ENCODE results near the gene MYO18A.
"Not testable (repeated sequence)": the region's sequence is repeated elsewhere in the genome, so short reads cannot be mapped to it uniquely, and the experiment has no call there.

MYO18A gene

DNA sequence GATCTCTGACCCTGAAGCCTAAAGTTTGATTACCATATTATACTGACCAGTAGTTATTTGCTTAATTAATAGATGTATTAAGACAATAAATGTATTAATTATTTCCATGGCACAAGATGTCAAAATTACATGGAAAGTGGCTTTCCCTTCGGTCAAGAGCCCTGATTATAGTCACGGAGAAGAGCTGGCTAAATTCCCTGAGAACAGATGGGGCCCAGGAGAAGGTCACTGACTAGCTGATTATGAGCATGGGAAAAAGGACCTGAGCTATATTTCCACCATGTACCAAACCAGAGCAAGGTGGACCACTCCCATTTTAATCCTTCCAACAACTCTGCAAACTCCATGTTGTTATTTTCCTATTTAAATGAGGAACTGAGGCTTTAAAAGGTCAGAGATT is 12.9 kb upstream of the MYO18A start:
- no peak for DNase-seq

DNA sequence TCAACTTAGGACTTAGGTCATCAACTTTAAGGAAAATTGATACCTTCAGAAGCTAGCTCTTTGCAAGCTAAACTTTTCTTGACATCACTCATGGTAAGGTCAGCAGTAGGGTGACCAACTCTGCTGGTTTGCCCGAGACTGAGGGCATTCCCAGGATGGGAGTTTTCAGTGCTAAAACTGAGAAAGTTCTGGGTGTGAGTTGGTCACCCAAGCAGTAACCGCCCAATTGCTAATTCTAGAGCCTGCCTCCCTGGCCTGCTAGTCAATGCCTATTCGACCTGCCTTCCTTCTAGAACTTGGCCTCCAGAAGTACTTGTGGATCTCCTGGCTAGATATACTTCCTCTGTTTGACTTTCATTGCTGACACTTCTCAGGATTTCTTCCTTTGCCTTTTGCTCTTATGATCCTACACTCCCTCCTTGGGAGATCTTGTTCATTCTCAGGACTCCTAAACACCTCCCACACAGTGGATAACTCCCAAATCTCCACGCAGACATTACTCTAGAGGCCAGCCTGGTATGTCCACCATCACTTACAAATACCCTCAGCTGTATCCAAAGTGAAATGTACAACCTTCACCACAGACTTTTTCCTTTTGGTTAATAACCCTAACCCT is 10.5 kb upstream of the MYO18A start:
- no peak for DNase-seq

DNA sequence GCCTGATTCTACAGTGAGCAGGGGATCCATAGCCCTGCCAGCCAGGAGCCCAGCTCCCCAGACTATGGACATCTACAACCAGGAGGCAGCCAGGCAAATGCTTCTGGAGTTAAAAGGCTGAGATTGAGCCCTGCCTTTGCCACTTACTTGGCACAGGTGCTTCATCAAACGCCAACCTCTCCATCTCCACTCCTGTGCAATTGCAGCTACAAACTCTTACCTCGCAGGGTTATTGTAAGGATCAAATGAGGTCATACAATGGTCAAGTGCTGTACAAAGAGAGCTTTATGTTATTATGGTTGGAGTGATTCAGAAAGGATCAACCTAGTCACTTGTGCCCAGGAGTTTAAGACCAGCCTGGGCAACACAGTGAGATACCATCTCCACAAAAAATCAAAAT is 9.8 kb upstream of the MYO18A start:
- DNase-seq = no peak

DNA sequence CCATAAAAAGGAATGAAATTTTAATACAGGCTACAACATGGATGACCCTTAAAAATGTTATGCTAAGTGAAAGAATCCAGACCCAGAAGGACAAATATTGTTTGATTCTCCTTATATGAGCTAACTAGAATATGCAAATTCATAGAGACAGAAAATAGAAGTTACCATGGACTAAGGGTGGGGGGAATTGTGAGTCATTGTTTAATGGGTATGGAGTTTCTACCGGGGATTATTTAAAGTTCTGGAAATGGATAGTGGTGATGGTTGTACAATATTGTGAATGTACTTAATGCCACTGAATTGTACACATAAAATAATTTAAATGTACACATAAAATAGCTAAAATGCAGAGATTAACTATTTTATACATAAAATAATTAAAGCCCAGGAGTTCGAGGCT is 9.2 kb upstream of the MYO18A start:
- DNase-seq = no peak

DNA sequence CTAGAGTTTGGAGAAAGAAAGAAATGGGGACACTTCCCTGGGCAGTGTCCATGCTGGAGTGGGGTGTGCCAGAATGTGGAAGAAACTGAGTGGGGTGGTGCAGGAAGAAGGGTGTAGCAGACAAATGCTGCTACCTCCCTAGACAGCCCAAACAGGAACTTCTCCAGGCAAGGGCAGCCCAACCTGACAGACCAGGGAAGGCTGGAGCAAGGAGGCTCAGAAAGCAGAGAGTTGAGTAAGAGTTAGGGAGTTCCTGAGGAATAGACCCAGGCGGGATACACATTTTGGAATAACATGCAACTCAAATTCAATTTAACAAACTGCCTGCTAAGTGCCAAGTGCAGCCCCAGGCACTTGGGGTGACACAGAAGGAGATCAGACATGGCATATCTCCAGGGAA is 1.0 kb upstream of the MYO18A start:
- DNase-seq = no peak

DNA sequence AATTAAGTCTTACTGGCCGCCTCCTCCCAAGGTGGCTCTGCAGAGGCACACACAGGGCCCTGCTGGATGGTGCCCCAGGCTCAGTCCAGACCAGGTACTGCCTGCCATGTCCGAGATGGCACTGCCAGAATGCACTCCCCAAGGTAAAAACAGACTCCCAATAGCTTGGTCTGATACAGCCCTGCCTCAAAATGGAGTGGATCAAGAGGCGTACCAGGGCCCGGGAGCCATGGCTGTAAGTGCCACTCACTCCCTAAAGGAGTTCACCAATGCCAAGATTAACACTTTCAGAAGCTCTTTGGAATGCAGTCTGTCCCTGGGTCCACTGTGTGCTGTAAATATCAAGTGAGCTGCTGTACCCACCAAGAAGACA is 576 bp upstream of the MYO18A start:
- DNase-seq = no peak

DNA sequence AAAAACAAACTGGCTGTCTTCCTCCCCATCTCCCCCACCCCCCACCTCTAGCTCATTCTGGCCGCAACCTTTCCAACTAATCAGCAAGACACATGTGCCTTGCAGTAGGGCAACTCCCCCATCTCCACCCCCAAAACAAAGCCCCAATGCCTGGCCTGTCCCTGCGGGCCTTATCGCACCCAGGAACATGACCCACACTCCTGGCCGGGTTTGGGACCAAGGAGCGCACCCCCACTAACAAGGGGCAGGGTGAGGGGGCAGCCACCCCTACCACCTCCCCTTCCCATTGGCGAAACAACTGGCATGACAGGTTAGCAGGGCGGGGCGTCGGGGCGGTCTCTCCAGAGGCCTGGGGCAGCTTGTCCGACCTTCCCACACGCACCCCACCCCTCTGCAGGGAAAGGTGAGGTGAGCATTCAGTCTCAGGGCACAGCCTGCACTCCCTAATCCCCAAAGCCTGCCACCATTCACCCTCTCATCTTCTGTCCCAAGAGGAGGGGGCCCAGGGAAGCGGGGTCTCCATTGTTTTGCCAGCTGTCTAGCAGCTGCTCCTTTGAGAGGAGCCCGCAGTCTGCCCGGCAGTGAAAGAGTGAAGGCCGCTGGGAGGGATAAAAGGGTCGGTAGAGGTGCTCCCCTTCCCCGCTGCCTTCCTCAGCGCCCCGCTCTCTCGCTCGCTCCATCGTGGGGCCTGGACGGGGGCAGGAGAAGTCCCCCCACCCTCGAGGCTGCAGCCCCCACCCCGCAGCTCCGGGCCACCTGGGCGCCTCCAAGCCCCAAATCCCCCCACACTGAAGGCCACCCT is 765 bp downstream of the MYO18A start:
- no peak for DNase-seq

DNA sequence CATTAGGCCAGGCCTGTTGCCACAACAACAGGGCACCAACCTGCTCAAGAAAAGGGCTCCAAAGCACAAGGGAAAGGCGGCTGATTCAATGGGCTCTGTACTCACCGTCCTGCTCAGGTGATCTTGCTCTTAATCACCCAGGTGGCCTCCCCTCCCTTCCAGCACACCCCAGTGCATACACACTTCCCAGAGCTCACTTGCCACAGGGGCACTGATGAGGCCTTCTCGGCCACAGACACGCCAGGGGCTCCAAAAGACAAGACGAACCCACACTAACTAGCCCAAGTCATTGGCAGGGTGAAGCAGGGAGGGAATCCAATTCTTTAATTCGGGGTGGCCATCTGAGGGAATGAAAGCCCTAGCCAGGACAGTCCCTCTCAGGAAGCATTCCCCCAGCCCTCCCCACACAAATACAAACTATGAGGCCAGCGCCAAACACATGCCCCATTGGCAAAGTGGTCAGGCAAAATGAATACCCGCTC is 1.4 kb downstream of the MYO18A start:
- DNase-seq = no peak

DNA sequence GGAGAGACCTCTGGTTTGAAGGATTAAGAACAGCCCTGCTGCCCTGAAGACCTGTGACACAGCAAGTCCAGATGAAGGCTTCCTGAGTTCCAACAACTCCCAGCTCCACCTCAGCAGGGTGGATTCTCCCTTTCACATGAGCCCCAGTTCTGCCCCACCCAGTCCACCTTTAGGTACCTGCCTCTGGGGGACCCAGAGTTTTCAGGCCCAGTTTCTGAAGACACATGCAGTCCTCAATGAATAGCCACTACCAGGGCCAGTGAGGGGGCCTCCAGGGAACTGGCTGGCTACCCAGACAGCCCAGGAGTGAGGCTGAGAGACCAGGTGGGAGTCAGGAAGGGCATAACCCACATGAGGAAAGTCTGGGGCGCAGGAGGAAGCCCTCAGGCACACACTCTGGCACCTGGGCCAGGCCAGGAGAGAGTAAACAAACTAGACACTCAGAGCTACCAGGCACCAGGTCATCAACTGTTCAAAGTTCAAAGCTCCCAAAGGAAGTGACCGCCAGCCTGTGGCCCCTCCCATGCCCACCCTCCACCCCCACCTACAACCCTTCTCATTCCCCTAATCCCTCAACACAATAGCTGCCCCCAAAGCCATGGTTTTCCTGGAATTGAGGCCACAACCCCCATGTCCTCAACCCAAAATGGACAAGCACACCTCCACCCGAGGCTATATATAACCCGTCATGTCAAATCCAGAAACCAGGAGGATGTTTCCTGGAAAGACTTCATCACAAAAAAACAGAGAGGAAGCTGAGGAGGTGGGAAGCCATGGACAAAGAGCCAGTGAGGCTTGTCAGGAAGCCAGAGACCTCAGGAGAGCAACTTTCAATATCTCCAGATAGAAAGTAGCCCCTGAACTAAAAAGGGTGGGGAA is 2.1 kb downstream of the MYO18A start:
- no peak for DNase-seq

DNA sequence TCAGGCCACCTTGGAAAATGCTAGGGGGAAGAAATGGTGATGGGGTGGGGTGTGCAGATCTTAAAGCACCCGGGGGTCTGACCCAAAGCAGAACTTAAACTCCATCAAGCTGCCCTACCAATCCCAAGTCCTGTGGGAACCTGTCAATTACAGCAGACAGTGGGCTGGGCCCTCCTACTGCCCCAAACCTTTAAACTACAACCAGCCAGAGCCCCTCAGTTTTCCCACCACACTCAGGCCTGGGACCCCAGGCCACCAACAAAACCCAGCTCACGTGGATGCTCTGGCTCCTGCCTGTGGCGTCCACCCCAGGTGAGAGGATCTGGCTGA is 2.7 kb downstream of the MYO18A start:
- no peak for DNase-seq

DNA sequence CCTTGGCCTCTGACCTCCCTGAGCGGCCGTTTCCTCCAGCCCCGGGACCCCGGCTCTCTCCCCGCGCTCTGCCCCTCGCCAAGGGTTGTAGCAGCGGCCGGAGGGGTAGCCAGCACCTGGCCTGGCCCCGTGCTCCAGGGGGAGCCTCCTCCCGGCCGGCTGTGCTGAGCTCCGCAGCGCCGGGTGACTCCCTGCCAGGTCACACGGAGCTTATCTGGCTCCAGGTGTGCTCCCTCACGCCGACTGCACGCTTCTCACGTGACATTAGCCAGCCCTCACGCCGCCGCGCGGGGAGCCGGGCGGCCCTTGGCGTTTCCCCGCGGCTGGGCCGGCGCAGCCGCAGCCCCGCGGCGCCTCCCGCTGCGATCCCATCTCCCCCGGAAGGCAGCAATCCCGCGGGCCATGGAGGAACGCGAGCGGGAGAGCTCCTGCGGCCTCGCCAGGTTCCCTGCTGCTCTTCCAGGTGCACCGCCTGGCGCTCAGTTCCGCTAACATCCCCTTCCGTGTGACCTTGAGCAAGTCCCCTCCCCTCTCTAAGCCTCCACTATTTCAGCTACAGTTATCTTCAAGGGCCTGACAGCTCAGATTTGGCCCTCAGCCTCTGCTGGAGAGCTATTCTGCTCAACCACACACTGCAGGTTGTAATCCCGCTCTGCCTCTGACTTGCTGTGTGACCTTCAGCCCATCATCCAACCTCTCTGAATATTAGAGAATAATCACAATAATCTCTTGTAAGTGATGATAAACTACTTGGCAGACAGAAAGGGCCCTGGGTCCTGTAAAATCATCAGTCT is 3.4 kb downstream of the MYO18A start:
- peak; percentile 33 to 41 for DNase-seq

DNA sequence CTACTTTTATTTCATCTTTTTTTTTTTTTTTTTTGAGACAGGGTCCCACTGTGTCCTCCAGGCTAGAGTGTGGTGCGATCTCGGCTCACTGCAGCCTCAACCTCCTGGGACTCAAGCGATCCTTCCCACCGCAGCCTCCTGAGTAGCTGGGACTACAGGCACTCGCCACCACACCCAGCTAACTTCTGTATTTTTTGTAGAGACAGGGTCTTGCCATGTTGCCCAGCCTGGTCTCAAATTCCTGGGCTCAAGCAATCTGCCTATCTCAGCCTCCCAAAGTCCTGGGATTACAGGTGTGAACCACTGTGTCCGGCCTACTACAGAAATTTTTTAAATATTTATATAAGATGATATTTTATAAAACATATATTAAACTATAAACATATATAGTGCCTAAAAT is 4.8 kb downstream of the MYO18A start:
- DNase-seq = no peak

DNA sequence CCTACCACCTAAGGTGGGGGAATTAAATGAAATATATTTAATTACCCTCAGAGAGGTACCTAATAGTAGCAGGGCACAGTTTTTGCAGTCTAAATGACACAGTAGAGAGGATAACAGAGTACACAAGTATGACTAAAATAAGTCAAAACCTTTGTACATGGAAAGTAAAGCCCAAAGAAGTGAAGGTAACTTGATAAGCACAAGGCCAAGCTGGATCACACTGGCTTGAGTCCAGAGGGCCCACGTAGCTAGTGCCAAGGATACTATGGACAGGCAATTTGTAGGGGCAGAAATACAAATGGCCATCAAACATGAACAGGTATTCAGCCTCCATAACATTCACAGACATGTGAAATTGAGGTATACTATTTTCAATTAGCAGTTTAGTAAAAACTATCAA is 7.6 kb downstream of the MYO18A start:
- DNase-seq = no peak

DNA sequence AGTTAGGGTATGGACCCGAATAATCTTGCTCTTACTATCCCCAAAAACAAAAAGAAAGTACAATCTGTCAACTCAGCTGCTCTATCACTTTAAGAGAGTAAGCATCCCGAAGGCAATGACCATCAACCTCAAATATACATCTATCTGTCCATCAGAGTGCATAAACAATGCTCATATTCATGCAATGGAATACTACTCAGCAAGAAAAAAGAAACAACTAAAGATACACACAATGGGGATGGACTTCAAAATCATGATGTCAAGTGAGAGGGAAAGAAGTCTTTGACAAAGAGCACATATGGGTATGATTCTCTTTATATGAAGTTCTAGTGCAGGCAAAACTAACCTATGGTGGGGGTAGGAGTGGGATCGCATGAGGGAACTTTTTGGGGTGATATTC is 9.5 kb downstream of the MYO18A start:
- no peak for DNase-seq

DNA sequence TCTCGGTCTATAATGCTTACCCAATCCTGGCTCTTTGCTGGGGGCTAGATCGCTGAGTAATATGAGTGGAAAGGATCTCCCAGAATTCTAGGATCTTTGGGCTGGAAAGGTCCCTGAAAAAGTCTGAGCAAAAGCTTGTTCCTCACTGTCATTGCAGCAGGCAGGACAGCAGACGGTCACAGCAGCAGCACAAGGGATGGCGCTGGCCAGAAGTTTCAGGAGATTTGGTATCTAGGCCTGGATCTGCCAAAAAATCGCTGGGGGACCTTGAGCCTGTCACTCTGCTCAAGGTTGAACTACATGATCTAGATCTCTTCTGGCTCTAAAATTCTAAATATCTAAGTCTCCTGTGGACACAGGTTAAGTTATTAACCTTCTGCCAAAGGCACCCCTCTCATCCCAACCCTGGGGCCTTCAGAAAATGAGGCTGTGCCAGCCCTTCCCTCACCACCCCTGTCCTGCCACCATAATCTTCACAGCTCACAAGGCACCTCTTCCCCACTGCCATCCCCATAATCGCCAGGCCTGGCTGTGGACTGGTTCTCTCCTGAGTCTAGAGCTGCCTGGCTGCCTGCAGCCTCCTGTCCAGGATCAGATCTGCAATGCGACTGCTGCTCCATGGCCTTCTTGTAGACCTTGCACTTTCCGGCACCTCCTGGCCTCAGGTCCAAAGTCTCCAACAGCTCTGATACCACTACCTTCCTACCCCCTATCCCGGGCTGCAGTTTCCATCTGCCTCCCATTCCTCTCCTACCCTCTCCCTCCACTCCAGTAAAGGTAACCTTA is 10.2 kb downstream of the MYO18A start:
- DNase-seq = no peak

DNA sequence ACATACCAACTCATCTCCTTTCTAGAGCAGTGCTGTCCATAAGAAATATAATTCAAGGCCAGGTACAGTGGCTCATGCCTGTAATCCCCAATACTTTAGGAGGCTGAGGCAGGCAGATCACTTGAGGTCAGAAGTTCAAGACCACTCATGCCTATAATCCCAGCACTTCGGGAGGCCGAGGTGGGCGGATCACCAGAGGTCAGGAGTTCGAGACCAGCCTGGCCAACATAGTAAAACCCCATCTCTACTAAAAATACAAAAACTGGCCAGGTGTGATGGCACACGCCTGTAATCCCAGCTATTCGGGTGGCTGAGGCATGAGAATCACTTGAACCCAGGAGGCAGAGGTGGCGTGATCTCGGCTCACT is 11.5 kb downstream of the MYO18A start:
- DNase-seq = not testable (repeated sequence)

DNA sequence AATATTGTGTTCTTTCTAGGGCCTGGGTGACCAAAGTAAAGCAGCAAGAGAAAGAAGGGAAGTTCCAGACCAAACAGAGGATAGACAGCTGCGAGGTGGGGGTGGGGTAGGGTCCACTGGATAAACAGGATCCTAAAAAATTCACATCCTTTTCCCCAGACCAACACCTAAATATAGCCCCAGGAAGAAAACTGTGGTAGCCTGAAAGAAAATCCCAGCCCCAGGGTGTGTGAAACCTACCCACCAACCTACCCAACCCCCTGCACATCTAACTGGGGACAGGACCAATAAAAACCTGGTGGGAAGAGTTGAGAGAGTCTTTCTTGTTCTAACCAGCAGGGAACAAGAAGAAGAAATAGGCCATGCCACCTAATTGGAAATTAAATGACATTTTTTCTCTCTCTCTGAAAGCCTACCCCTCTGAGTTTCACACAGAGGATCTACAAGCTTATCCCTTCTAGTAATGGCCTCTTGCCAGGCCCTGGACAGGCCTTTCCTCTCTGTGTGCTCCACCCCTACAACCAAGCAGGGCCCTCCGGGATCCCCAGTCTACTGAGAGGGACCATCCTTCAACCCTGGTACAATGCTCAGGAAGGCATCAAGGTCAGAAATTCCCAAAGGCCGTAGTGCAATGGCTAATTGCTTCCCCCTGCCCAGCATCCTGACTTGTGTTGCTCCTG is 12.0 kb downstream of the MYO18A start:
- no peak for DNase-seq

DNA sequence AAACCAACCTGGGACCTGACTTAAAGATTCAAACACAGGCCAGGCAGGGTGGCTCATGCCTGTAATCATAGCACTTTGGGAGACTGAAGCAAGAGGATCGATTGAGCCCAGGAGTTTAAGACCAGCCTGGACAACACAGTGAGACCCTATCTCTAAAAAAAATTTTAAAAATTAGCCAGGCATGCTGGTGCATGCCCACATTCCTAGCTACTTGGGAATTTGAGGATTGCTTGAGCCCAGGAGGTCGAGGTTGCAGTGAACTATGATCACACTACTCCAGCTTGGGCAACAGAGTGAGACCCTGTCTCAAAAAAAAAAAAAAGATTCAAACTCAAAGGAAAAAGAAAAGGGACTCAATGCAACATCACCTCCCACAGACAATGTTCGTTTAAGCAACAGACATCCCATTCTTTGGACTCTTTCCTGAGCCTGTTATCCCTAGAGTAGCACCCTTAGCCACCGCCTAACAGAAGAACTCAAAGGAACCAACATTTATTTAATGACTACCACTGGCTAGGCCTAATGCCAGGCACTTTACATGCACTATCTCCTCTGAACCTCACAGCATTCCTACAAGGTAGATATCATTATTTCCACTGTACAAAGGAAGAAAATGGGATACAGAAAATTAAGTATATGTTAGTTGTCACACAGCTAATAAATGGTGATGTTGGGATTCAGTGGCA is 12.7 kb downstream of the MYO18A start:
- DNase-seq = no peak

DNA sequence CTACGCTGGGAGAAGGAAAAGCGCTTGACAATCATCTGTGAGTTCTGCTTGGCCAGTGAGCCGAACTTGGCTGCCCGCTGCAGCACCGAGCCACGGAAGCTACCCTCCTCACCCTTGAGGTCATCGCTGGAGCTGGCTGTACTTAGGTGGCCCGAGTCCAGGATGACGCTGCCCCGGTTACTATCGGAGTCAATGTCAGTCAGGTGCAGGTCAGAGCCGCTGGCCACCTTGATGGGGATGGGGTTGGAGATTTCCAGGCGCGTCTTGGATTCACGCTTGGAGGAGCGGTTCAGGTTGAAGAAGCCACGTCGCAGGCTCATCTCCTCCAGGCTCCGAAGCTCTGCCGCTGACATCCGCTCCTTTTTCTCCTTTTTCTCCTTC is 13.7 kb downstream of the MYO18A start:
- DNase-seq = no peak

DNA sequence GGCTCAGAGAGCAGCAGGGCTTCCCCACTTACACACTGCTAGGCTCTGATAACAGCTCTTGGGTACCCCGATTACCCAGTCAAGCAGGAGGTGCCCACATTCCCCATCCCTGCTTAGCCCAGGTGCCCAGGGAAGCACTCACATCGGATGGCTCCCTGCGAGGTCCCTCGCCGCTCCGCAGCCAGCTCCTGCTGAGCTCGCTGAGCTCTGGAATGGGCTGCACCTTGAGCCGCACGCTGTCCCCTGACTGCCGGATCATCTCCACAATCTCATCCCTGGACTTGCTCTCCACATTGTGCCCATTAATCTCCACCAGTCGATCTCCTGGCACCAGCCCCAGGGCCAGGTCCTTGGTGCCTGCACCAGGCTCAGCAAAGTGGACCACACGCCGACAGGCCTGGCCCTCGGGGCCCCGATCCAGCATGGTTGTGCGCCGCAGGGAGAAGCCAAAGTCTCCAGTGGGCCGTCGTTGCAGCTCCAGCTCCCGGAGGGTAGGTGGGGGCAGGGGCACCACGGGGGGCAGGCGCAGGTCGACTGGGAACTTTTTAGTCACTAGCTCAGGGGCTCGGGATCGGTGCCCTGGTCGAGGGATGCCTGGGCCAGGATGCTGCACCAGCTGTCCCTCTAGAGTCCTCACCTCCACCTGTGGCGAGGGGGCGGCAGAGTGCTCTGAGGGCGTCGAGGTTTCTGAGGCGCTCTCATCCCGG is 14.2 kb downstream of the MYO18A start:
- DNase-seq = no peak

All from activated CD4-positive, alpha-beta T cell treated with anti-CD3 and anti-CD28 coated beads, Interleukin-2, amount 50 U/mL, for 4 hours (primary cell).